Superior temporal gyrus (tissue), 1 donor: ENCODE data around the gene ATP2B1.

ENCODE experiments used
- DNase-seq: peaks from one replicate; pipeline ENCODE4 v3.0.0-alpha.2; 2016; ENCODE audit errors: extremely low spot score

ATP2B1 gene

GRCh38 chr12:89657066-89657465 is 51.6 kb downstream of the ATP2B1 start:
- DNase-seq = no peak

- DNase-seq = no peak
These were observed 52.8 kb downstream of the ATP2B1 start for GRCh38 chr12:89655841-89656240.

- DNase-seq = no peak
These were observed 57.4 kb downstream of the ATP2B1 start for GRCh38 chr12:89651192-89651591.

- no peak for DNase-seq
These were observed 58.4 kb downstream of the ATP2B1 start for GRCh38 chr12:89650239-89650638.

DNA sequence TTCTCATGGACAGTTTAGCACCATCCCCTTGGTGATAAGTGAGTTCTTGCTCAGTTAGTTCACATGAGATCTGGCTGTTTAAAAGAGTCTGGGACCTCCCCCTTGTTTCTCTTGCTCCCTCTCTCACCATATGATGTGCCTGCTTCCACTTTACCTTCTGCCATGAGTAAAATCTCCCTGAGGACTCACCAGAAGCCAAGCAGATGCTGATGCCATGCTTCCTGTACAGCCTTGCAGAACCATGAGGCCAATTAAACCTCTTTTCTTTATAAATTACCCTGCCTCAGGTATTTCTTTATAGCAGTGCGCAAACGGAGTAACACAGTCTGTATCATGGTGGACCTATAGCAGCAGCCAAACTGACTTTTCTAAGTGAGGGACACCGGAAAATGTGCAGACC is 58.8 kb downstream of the ATP2B1 start:
- no peak for DNase-seq

GRCh38 chr12:89649139-89649538 is 59.5 kb downstream of the ATP2B1 start:
- DNase-seq = no peak

DNA sequence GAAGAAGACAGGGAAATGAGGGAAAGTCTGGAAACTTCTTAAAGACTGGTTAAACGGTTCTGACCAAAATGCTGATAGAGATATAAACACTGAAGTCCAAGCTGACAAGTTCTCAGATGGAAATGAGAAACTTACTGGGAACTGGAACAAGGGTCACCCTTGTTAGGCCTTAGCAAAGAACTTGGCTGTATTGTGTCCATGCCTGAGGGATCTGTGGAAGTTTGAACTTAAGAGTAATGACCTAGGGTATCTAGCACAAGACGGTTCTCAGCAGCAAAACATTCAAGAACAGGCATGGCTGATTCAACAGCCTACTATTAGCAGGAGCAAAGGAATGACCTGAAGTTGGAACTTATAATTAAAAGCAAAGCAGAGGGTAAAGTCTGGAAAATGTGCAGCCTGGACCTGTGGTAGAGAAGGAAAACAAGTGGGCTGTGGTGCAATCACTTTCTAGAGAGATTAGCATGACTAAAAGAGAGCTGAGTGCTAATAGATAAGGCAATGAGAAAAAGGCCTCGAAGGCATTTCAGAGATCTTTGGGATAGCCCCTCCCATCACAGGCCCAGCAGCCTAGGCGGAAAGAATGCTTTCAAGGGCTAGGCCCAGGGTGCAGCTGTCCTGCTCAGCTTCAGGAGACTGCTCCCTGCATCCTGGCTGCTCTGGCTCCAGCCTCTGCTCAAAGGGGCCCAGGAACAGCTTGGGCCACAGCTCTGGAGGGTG is 60.3 kb downstream of the ATP2B1 start:
- no peak for DNase-seq

GRCh38 chr12:89645434-89645833 is 63.2 kb downstream of the ATP2B1 start:
- no peak for DNase-seq

DNA sequence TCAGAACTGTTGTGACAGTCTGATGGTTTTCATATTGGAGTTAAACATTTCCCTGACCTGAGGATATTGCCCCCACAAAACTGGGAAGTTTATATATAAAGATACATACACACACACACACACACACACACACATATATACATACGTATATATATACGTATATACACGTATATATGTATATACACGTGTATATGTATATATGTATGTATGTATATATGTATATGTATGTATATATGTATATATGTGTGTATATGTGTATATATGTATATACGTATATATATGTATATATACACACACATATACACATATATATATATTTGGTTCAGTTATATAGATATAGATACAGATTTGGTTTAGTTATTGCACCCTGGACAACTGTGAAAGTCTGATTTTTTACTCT is 65.7 kb downstream of the ATP2B1 start:
- DNase-seq = no peak

GRCh38 chr12:89636776-89637160 is 71.9 kb downstream of the ATP2B1 start:
- DNase-seq = no peak

DNA sequence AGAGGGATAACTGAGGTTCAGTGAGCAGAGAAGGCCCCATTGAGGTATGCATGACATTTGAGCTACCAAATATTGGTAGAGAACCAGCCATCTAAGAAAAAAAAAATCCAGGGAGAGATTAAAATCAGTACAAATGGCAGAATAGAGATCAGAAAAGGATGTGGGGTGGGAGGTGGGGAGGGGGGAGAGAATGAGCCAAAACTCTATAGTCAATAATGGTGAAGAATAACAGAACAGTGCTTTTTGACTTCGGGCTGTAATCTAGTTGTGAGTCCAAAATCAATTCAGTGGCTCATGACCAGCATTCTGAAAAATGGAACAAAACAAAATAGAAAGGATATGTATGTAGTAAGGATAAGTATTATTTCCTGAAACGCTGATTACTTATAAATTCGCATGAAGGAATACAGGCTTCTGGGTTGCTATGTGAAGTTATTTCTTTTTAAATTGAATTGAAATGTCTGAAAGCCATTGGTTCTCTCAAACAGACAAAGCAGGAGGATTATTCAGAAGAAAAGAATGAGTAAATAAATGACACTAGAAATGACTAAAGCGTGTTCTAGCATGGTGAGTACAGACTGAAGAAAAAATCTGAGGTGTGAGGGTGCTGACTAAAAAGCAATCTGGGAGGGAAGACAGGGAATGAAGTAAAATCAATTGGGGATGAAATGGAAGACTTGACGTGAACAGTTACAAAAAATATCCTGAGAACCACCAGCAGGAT is 72.4 kb downstream of the ATP2B1 start:
- no peak for DNase-seq

DNA sequence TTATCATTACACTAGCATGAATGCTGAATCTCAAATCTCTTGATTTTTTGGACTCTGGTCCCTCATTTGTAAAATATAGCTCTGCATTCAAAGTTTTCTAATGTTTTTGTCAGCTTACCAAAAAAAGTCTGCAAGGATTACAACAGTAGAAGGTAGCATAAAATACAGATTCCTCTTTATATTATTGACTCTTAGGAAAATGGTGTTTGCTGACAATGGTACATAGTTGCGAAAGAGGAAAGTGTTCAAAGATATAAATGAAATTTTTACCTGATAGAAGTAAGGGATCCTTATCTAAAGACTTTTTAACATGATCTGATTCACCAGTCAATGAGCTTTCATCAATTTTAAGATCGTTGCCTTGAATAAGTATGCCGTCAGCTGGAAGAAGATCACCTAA is 74.1 kb downstream of the ATP2B1 start:
- DNase-seq = no peak

- DNase-seq = no peak
These were observed 75.9 kb downstream of the ATP2B1 start for GRCh38 chr12:89632778-89633177.

DNA sequence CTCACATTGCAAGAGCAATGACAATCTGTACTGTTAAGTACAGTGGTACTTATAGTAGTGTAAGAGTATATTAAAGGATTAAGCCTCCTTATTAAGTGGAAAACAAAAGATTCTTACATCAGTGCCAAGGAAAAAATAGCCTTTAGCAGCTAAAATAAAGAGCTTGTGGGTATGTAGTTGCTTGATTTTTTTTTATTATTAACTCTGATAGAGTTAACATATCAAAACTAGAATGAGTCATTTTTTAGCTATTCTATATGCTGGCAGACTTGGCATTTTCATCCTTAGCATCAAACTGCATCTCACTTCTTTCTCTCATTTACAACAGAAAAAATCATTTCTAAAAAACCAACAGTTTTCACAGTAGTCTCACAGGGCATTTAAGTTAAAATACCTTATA is 86.5 kb downstream of the ATP2B1 start:
- DNase-seq = no peak

DNA sequence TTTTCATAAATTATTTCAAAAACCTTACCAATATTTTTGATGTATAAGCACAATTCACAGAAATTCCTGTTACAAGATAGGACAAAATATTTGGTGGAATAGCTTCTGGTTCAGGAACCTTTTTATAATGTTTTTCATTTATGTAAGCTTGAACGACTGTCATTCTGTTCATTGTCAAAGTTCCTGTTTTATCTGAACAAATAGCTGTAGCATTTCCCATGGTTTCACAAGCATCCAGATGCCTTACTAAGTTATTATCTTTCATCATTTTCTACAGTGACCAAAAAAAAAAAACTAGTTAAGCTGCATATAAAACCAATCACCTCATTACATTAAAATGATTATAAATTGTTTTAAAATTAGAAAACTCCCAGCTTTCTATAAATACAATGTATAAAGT is 87.1 kb downstream of the ATP2B1 start:
- no peak for DNase-seq

GRCh38 chr12:89619764-89620163 is 88.9 kb downstream of the ATP2B1 start:
- no peak for DNase-seq

GRCh38 chr12:89618113-89618862 is 90.3 kb downstream of the ATP2B1 start:
- DNase-seq = no peak

DNA sequence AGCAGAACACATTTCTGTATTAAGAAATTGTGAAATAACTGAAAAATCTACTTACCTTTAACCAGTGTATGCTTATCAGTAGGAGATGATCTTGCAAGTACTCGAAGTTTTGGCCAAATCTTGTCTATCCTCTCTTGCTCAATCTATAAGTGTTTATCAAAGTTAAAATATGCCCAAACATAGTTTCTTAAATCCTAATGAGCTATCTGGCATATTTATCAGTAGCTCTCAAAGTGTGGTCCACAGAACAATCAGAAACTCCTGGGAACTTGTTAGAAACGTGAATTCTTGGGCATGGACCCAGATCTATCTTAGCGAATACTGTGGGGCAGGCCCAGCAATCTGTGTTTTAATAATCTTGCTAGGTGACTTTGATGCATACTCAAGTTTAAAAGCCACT is 98.3 kb downstream of the ATP2B1 start:
- no peak for DNase-seq

- no peak for DNase-seq
These were observed 105.0 kb downstream of the ATP2B1 start for GRCh38 chr12:89603678-89604077.

DNA sequence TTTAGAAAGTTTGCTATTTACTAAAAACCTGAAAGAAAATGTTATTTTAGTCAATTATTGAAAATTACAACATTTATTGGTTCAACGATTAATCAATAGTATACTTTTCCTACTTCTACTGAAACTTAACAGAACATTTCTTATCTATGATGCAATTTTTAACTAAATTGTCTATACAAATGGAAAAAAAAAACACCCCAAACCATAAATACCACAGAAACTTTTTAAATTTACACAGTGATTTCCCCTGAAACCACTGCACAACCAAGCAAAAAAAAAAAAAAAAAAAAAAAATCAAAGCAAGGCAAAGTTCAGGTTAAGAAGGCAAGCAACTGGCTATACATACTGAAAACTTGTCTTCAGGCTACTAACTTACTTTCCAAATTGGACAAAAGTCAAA is 110.9 kb downstream of the ATP2B1 start:
- no peak for DNase-seq

DNA sequence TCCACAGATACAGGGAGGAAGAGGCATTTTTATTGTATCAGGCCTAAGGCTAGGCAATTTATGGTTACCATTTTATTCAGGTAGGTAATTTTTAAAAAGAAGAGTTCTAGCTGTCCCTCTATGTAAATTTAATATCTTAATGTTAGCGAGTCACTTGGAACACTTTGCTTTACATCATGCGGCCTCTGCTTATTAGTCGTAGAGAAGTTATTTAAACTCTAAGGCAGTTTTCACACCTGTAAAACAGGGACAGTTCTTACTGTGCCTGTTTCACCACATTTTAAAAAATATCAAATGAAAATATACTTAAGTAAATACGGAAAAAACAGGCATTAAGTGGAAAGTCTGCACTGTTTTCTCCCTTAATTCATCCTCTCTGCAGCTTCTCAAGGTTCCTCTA is 111.4 kb downstream of the ATP2B1 start:
- DNase-seq = no peak

DNA sequence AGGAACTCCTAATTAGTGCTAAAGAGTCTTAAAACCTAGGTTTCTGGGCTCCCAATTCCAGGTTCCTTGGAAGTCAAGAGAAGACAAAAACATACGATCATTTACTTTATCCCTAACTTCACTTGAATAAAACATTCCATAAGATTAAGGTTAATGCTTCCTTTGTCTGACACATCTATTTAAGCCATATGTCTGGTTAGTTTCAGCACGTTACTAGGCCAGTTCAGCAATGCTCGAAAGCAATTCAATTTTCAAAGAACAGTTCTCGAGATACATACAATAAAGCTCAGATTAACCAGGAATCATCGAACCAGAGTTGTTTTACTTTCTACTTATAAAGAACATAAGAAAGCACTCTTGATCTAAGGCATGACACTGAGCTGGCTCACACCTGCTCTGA is 114.8 kb downstream of the ATP2B1 start:
- DNase-seq = no peak

- no peak for DNase-seq
These were observed 115.4 kb downstream of the ATP2B1 start for GRCh38 chr12:89593233-89593632.
